Measurements from ENCODE around the gene CNPY4.

- no peak for TF ChIP-seq POLR2A (IDR thresholded peaks at IDR 0.05)
- no peak for TF ChIP-seq CTCF (IDR thresholded peaks at IDR 0.05)
These were observed 42.2 kb upstream of the CNPY4 start for GRCh38 chr7:100077205-100077604.
